ENCODE measurements around the gene PI4KA.
A peak's percentile ranks its signal among the peaks of the same experiment; 100 is the strongest.

The PI4KA gene

DNA sequence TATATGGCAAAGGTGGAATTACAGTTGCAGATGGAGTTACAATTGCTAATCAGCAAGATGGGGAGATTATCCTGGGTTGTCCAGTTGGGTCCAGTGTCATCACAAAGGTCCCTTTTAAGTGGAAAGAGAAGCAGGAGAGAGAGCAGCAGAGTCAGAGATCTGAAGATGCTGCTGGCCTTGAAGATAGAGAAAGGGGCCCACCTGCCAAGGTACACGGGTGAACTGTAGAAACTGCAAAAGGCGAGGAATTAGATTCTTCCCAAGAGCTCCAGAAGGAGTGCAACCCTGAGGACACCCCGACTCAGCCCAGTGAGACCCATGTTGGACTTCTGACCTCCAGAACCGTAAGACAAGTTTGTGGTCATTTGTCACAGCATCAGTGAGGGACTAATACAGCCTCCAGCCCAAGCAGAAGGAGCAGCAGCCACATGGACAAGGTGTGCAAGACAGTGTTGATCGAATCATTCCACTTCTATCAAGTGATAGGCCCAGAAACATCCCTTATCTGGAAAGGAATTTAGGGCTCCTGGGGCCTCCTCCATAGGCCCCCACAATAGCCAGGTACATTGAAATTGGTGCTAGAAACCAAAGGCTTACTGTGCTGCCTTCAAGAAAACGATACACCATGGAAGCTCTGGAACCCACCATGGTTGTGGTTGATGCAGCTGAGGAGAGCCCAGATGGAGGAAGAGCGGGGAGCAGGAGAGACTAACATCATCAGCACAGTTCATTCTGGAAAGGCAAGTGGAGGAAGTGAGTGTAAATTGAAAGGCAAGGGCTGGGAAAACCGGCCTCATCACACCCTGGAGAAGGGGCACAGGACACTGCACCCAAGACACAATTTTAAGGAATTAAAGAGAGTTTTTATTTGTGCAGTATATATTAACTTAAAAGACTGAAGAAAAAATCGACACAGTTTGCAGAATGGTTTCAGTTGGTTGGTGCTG is 23.5 kb upstream of the PI4KA start:
- DNase-seq, result no peak

DNA sequence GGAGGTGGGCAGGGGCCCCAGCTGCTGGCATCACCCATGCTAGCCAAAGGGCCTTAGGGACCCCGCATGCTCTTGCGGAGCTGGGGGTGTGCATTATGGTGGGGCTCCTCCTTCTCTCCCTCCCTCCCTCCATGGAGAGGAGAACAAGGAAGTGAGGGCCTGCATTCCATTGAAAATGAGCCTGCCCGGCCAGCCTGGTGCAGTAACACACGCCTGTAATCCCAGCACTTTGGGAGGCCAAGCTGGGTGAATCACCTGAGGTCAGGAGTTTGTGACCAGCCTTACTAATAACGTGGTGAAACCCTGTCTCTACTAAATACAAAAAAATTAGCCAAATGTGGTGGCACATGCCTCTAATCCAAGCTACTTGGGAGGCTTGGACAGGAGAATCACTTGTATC is 22.6 kb upstream of the PI4KA start:
- DNase-seq, result no peak

GRCh38 chr22:20877715-20878114 is 19.1 kb upstream of the PI4KA start:
- DNase-seq, result no peak

DNA sequence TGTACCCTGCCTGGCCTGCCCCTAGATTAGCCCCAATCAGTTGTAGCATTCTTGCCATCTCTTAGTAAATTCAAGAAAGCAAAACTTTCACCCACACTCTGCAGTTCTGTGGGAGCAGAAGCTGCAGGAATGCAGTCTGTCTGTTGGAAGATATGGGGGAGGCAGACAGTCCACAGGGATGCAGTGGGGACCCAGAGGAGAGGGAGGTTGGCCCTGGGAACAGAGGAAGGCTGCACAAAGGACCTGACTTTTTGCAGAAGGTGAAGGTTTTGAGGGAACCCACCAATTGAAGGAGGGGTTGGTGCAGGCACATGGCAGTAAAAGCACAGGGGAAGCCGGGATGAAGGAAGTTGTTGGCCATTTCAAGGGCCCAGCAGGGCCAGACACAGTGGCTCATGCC is 16.7 kb upstream of the PI4KA start:
- no peak for DNase-seq

- DNase-seq, result no peak
Measured at GRCh38 chr22:20873214-20873613, 14.6 kb upstream of the PI4KA start.

- no peak for DNase-seq
Measured at GRCh38 chr22:20869234-20869633, 10.6 kb upstream of the PI4KA start.

DNA sequence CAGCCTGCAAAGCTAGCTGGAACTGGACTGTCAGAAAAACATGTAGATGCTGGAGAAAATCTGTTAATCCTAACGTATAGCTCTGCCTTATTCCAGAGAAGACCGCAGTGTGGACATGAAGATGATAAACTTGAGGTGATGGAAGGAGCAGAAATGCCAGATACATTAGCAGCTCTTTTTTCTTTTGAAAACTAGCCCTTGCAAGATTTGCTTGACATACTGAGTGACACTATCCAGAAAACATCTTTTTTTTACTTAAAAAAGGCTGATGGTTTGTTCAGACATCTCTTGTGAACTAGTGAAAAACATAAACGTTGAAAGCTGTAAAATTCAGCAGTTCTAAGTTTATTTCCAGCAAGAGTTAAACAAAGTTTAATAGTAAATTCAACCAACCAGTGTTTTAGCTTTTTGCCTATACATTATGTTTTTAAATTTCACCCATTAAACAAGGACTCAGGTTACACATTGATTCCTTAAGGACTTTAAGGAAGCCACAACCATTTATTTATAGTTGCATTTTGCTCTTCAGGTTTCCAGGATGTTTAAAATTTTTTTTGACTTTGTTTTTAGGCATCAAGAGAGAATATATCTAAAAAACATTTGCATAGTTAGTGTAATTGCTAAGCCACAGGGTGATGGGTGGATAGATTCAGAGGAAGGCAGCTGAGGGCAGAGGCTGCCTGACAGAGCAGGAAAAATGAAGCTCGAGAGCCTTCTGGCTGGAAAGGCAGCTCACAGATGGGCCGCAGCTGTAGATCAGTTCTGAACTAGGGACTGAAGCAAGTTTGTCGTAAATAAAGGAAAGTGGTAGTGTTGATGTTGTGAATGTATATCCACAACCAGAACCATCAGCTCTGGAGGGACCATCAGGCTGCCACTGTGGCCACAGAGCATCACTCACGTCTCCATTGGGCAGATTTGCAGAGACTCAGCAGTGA is 9.7 kb upstream of the PI4KA start:
- DNase-seq, result no peak

DNA sequence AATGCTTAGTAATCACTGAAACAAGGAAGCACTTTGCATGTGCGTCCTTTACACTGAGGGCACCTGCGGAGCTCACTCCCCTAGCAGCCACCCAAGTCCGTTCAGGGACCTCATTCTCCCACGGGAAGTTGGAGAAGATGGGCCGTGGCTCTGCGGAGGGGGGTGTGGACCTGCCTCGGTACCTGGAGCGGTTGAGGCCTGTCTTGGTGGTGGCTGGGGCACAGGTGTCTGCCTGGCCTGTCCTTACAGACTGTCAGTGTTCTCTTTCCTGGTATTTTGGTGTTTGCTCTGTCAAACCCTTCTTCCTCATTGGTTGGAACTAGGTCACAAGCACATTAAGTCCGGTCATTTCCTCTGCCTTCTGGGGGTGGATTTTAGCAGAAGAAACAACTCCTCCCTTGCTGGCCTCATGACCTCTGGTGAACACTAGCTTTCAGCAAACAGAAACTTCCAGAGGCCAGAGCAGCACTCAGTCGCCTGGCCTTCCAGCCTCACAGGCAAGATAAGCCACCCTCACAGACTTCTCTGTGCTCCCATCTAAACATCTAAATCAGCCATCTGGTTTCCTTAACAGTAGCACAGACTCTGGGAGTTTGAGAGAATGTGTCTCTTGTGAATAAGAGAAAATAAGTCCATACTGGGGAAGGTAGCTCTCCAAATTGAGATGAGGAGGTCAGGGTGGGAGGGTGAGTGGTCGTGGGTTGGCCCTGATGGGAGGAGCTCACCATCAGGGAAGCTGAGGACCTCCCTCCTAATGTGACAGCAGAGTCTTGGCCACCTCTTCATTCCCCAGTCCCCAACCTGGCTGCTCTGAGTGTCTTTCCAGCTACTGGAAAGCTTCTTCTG is 8.8 kb upstream of the PI4KA start:
- DNase-seq, result peak in 9 of 14 donors; percentile 4 to 41 (median 15)

- DNase-seq, result no peak
Measured at GRCh38 chr22:20866736-20867135, 8.1 kb upstream of the PI4KA start.

- DNase-seq, result no peak
Measured at GRCh38 chr22:20865875-20866445, 7.3 kb upstream of the PI4KA start.

GRCh38 chr22:20865331-20865730 is 6.7 kb upstream of the PI4KA start:
- DNase-seq, result no peak

- no peak for DNase-seq
Measured at GRCh38 chr22:20864186-20864908, 5.7 kb upstream of the PI4KA start.

DNA sequence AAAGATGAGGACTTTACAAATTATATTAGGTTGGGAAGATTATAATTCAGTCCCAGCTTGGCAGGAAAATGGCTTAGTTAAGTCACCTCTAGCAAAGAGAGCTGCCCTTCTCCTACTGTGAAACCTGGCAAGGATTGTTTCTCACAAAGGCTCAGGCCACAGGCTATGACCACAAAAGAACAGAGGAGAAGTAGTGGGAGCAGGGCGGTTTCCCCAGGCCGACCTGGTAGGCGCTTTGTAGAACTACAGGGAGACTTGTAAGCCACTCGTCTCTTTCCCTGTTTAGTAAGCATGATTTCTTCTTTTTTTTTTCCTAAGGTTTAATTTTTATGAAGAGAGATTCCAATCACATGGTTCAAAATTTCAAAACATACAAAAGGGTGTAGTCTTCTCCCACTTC is 4.8 kb upstream of the PI4KA start:
- DNase-seq, result no peak

DNA sequence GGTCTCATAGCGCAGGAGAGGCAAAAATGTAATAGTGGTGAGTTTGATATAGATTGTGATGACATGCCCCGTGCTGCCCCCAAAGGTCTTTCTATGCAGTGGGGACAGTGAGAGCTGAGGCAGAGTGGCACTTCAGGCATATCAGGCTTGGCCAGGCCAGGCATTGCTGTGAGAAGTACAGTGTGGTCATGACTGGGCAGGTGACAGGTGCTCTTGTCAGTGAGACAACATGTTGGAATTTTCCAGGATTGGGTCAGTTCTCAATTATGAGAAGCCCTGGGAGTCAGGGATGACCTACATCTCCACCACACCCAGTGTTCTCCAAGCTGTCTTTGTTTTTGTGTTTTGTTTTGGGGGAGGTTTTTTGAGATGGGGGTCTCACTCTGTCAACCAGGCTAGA is 3.9 kb upstream of the PI4KA start:
- peak in 1 of 14 donors; percentile 27 for DNase-seq

- no peak for DNase-seq
Measured at GRCh38 chr22:20859615-20860014, 1.0 kb upstream of the PI4KA start.

DNA sequence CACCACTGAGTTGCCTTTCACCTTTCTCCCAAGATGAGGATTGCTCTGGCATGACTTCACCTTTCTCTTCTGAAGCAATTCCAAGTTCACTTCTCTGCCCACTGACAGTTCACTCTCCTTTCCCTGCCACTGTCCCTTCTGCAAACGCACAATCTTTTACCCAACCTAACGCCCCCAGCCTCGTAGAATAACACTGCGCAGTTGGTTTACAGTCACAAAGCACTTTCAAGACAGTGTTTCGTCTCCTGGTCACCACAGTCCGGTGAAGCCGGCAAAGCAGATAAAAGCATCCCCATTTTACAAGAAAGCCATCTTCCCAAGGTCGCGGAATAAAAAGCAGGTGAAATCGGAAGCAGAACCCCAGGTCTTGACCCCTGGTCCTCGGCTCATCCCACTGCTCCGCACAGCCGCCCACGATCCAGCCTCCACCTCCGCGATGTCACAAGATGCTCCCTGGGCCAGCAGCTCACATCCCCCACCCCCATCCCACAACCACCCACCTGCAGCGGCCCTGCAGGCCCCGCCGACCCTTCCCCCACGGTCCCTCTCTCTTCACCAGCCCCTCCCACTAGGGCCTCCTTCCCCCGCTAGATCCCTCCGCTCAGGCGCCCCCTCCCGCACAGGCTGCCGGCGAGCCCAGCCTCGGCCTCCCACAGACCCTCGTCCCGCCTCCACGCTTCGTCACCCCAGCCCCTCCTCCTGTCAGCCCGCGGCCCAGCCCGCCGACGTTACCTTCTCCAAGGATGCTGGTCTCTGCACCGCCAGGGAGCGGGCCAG is 585 bp downstream of the PI4KA start:
- DNase-seq, result peak in 11 of 14 donors; percentile 58 to 92 (median 86)

DNA sequence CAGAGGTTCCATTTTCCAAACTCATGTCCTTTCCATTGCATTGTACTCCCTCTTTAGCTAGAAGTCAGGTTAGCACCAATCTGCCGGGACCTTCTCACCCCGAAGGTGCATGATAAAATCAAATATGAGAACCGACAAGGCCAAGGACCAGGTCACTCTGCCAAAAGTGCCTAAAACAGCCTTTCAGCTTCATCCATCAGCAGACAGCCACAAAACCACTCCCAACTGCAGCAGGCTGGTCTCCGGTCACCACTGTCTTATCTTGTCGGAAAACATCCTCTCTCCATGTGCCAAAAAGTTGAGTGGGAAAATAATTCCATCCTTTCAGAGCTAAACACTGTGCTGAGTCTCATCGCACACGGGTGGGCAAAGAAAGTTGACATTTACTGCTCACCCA is 1.4 kb downstream of the PI4KA start:
- no peak for DNase-seq

- no peak for DNase-seq
Measured at GRCh38 chr22:20853236-20853660, 5.4 kb downstream of the PI4KA start.

- no peak for DNase-seq
Measured at GRCh38 chr22:20852503-20852902, 6.1 kb downstream of the PI4KA start.

DNA sequence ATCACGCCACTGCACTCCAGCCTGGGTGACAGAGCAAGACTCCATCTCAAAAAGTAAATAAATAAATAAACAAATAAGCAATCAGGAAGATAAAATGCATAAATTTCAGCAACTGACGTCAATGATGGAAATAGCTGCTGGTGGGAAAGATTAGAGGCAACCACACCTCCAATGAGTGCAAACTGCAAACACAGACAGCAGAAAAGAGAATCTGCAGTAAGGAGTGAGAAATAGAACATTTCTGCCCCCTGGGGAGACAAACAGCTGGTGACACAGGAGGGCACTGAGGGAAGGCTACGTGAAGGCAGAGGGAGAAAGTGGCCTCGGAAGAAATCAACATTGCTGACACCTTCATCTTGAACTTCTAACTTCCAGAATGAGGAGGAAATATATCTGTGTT is 6.5 kb downstream of the PI4KA start:
- no peak for DNase-seq
